ENCODE data around the gene RPAP3. TPM values are rescaled to one million over a fixed set of nuclear protein-coding genes. Genes with fewer than 3 reads are reported as not detected.
A peak's percentile ranks its signal among the peaks of the same experiment; 100 is the strongest.

The RPAP3 gene
- total and polyA plus RNA-seq, 2 experiments from 2014 or later, result 31.4 to 69.9 TPM

DNA sequence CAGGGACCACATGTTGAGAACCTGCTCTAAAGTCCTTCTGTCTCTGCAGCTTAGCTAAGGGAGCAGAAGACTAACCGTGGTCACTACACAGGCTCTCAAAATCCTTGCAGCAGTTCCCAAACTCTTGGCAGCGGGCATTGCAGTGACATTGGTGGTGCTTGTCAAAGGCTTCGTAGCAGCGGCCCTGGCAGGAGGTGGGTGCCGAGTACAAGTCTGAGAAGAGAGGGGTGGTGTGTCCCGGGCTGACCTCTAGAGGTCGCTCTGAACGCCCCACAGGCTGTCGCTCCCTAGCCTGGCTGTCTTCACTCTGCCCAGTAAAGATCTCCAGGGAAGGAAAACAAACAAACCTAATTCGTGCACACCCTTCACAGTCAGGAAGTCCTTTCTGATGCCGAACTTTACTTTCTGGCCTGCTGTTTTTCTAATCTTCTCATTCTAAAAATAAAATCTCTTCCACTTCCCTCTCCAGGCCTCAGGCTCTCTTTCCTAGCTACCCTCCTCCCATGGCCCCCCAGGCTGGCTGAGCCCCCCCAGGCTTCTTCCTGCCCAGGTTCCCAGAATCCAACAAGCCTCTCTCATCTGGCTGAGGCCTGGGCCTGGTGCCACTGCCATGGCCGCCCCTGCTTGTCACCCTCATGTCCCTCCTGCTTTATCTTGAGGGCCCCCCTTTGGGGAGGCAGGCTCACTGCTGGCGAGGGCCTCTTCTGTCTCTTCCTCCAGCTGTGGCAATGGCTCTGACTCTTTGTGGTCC lies 11.8 kb upstream of the RPAP3 start:
- H3K27ac Mint-ChIP-seq, result peak overlapping the region; percentile 63
- no peak overlapping the region for H2AFZ ChIP-seq
- H3K27ac ChIP-seq (ENCODE audit: low read depth), result peak overlapping the region; percentile 73; the same call in 1 of the 2 replicates

More for the DNA sequence above, 11.8 kb upstream of the RPAP3 start:
- peak overlapping the region; percentile 7; the same call in 1 of the 2 replicates for H3K4me2 ChIP-seq
- peak; percentile 93 for DNase-seq (ENCODE audit: low spot score)
- H3K9me2 ChIP-seq (ENCODE audit: insufficient read depth), result no peaks in the 10 kb centered on the region
- Mint-ChIP-seq H3K36me3 (ENCODE audit: low read depth) (no peaks in the 10 kb centered on the region; the same call in 2 of the 3 replicates), H3K27me3 (ENCODE audit: insufficient read depth, low read depth, poor library complexity) (peaks cover 18% of the 10 kb centered on the region), H3K4me3 (peak overlapping the region; percentile 41; the same call in 2 of the 3 replicates), H3K4me1 (peaks cover 26% of the 10 kb centered on the region), H3K9me3 (no peaks in the 10 kb centered on the region)
- 0 out of 2 replicates have a peak, but pooled peaks cover 3% of the 10 kb centered on the region for H3F3A ChIP-seq (replicated peaks; ENCODE audit: low read depth)
- TF ChIP-seq NANOG (IDR thresholded peaks at IDR 0.05; ENCODE audit: borderline replicate concordance) (no peak), ZNF114 (CRISPR knock-in tag; IDR thresholded peaks at IDR 0.05) (no peak), ZNF331 (CRISPR knock-in tag; IDR thresholded peaks at IDR 0.05; ENCODE audit: low read depth) (no peak)
- TF ChIP-seq, protein P1, sequence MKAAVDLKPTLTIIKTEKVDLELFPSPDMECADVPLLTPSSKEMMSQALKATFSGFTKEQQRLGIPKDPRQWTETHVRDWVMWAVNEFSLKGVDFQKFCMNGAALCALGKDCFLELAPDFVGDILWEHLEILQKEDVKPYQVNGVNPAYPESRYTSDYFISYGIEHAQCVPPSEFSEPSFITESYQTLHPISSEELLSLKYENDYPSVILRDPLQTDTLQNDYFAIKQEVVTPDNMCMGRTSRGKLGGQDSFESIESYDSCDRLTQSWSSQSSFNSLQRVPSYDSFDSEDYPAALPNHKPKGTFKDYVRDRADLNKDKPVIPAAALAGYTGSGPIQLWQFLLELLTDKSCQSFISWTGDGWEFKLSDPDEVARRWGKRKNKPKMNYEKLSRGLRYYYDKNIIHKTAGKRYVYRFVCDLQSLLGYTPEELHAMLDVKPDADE (IDR thresholded peaks at IDR 0.05), result no peak
- TF ChIP-seq, protein P2, sequence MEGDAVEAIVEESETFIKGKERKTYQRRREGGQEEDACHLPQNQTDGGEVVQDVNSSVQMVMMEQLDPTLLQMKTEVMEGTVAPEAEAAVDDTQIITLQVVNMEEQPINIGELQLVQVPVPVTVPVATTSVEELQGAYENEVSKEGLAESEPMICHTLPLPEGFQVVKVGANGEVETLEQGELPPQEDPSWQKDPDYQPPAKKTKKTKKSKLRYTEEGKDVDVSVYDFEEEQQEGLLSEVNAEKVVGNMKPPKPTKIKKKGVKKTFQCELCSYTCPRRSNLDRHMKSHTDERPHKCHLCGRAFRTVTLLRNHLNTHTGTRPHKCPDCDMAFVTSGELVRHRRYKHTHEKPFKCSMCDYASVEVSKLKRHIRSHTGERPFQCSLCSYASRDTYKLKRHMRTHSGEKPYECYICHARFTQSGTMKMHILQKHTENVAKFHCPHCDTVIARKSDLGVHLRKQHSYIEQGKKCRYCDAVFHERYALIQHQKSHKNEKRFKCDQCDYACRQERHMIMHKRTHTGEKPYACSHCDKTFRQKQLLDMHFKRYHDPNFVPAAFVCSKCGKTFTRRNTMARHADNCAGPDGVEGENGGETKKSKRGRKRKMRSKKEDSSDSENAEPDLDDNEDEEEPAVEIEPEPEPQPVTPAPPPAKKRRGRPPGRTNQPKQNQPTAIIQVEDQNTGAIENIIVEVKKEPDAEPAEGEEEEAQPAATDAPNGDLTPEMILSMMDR (conservative IDR thresholded peaks at IDR 0.05; ENCODE audit: low read depth in 2 of 2), result peak; percentile 89 to 92
- TF ChIP-seq, protein P3, sequence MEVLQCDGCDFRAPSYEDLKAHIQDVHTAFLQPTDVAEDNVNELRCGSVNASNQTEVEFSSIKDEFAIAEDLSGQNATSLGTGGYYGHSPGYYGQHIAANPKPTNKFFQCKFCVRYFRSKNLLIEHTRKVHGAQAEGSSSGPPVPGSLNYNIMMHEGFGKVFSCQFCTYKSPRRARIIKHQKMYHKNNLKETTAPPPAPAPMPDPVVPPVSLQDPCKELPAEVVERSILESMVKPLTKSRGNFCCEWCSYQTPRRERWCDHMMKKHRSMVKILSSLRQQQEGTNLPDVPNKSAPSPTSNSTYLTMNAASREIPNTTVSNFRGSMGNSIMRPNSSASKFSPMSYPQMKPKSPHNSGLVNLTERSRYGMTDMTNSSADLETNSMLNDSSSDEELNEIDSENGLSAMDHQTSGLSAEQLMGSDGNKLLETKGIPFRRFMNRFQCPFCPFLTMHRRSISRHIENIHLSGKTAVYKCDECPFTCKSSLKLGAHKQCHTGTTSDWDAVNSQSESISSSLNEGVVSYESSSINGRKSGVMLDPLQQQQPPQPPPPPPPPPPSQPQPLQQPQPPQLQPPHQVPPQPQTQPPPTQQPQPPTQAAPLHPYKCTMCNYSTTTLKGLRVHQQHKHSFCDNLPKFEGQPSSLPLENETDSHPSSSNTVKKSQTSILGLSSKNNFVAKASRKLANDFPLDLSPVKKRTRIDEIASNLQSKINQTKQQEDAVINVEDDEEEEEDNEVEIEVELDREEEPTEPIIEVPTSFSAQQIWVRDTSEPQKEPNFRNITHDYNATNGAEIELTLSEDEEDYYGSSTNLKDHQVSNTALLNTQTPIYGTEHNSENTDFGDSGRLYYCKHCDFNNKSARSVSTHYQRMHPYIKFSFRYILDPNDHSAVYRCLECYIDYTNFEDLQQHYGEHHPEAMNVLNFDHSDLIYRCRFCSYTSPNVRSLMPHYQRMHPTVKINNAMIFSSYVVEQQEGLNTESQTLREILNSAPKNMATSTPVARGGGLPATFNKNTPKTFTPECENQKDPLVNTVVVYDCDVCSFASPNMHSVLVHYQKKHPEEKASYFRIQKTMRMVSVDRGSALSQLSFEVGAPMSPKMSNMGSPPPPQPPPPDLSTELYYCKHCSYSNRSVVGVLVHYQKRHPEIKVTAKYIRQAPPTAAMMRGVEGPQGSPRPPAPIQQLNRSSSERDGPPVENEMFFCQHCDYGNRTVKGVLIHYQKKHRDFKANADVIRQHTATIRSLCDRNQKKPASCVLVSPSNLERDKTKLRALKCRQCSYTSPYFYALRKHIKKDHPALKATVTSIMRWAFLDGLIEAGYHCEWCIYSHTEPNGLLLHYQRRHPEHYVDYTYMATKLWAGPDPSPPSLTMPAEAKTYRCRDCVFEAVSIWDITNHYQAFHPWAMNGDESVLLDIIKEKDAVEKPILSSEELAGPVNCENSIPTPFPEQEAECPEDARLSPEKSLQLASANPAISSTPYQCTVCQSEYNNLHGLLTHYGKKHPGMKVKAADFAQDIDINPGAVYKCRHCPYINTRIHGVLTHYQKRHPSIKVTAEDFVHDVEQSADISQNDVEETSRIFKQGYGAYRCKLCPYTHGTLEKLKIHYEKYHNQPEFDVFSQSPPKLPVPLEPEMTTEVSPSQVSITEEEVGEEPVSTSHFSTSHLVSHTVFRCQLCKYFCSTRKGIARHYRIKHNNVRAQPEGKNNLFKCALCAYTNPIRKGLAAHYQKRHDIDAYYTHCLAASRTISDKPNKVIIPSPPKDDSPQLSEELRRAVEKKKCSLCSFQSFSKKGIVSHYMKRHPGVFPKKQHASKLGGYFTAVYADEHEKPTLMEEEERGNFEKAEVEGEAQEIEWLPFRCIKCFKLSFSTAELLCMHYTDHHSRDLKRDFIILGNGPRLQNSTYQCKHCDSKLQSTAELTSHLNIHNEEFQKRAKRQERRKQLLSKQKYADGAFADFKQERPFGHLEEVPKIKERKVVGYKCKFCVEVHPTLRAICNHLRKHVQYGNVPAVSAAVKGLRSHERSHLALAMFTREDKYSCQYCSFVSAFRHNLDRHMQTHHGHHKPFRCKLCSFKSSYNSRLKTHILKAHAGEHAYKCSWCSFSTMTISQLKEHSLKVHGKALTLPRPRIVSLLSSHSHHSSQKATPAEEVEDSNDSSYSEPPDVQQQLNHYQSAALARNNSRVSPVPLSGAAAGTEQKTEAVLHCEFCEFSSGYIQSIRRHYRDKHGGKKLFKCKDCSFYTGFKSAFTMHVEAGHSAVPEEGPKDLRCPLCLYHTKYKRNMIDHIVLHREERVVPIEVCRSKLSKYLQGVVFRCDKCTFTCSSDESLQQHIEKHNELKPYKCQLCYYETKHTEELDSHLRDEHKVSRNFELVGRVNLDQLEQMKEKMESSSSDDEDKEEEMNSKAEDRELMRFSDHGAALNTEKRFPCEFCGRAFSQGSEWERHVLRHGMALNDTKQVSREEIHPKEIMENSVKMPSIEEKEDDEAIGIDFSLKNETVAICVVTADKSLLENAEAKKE (CRISPR knock-in tag; IDR thresholded peaks at IDR 0.05), result no peak
- peak; percentile 95 for ATAC-seq
- H4K20me1 ChIP-seq (replicated peaks; ENCODE audit: insufficient read depth), result no peaks in the 10 kb centered on the region; the same call in 1 of the 2 replicates
- H3K4me1 ChIP-seq (ENCODE audit: insufficient read depth), result peaks cover 10% of the 10 kb centered on the region
- H3K4me3 ChIP-seq, result no peak overlapping the region
- no peaks in the 10 kb centered on the region for H3K79me2 ChIP-seq (replicated peaks; ENCODE audit: insufficient read depth)
- no peaks in the 10 kb centered on the region; the same call in 1 of the 2 replicates for H3K27me3 ChIP-seq (ENCODE audit: insufficient read depth)
- H3K36me3 ChIP-seq (ENCODE audit: insufficient read depth), result no peaks in the 10 kb centered on the region

Data from GM23338 (cell line).